Tibial nerve (tissue), 4 donors: ENCODE measurements around the gene KCTD5.
A peak's percentile ranks its signal among the peaks of the same experiment; 100 is the strongest.
"Not testable (repeated sequence)": the region's sequence is repeated elsewhere in the genome, so short reads cannot be mapped to it uniquely, and the experiment has no call there.

Experiments used
- EP300 ChIP-seq, 2 donors: sonication (generic); formaldehyde crosslinking; IDR thresholded peaks; one replicate each; pipeline ENCODE4 v1.6.1; 2017; ENCODE audit warnings: antibody characterized with exemption in 2 of 2, mild to moderate bottlenecking in 1 of 2
- TF ChIP-seq, protein P1 (sequence below), 5 experiments: fragments of 200-600 bp in 3 of 5; fragments of 450-650 bp in 2 of 5; sonication (generic) in 3 of 5; IDR thresholded peaks; one replicate each; pipeline ENCODE4 v1.5.1; 2016 to 2019; ENCODE audit warnings: antibody characterized with exemption in 5 of 5, mild to moderate bottlenecking in 3 of 5, moderate library complexity in 2 of 5

DNA sequence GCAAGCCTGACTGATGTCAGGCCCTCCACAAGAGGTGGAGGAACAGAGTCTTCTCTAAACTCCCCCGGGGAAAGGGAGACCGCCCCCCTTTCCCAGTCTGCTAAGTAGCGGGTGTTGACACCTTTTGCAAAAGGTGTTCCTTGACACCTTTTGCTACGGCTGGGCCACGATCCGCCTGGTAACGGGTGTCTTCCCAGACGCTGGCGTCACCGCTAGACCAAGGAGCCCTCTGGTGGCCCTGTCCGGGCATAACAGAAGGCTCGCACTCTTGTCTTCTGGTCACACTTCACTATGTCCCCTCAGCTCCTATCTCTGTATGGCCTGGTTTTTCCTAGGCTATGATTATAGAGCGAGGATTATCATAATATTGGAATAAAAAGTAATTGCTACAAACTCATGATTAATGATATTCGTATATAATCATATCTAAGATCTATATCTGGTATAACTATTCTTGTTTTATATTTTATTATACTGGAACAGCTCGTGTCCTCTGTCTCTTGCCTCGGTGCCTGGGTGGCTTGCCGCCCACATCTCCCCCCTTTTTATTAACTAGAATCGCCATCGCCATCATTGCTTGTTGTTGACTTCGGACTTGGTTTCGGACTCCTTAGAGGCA is 21.5 kb upstream of the KCTD5 start:
- TF ChIP-seq EP300 (IDR thresholded peaks at IDR 0.05) = not testable (repeated sequence)
- TF ChIP-seq, protein P1, sequence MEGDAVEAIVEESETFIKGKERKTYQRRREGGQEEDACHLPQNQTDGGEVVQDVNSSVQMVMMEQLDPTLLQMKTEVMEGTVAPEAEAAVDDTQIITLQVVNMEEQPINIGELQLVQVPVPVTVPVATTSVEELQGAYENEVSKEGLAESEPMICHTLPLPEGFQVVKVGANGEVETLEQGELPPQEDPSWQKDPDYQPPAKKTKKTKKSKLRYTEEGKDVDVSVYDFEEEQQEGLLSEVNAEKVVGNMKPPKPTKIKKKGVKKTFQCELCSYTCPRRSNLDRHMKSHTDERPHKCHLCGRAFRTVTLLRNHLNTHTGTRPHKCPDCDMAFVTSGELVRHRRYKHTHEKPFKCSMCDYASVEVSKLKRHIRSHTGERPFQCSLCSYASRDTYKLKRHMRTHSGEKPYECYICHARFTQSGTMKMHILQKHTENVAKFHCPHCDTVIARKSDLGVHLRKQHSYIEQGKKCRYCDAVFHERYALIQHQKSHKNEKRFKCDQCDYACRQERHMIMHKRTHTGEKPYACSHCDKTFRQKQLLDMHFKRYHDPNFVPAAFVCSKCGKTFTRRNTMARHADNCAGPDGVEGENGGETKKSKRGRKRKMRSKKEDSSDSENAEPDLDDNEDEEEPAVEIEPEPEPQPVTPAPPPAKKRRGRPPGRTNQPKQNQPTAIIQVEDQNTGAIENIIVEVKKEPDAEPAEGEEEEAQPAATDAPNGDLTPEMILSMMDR (IDR thresholded peaks at IDR 0.05) = peak; percentile 46 to 62 (median 53)
